Measurements from ENCODE around the gene RAD23A. TPM values are rescaled to one million over a fixed set of nuclear protein-coding genes. Genes with fewer than 3 reads are reported as not detected.
A peak's percentile ranks its signal among the peaks of the same experiment; 100 is the strongest.

RAD23A gene
- total and polyA plus RNA-seq, 4 donors = 79.7 to 186 (median 117) TPM

DNA sequence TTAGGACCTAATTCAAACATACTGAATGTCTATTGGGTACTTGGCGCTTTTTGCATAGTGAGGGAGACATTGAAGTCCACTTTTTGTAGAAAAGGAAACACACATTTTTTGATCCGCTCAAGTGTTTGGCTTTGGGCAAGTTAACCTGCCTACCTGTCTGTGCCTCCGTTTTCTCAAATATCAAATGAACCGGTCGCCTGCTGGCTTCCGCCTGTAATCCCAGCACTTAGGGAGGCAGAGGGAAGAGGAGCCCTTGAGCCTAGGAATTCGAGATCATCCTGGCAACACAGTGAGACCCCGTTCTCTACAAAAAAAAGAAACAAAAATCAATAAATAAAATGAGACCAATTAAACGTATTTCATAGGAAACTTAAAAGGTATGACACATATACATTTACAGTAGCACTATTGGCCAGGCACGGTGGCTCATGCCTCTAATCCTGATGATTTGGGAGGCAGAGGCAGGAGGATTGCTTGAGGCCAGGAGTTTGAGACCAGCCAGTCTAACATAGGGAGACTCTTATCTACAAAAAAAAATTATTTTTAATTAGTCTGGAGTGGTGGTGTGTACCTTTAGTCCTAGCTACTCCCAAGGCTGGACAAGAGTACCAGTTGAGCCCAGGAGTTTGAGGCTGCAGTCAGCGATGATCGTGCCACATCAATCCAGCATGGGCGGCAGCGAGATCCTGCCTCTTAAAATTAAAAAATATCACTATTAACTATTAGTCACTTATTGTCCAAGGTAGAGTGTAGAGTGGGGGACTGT is 1.3 kb downstream of the RAD23A start:
- 65 to 74% methylated on average over 14 of the region's 14 CpGs for WGBS, 2 donors

DNA sequence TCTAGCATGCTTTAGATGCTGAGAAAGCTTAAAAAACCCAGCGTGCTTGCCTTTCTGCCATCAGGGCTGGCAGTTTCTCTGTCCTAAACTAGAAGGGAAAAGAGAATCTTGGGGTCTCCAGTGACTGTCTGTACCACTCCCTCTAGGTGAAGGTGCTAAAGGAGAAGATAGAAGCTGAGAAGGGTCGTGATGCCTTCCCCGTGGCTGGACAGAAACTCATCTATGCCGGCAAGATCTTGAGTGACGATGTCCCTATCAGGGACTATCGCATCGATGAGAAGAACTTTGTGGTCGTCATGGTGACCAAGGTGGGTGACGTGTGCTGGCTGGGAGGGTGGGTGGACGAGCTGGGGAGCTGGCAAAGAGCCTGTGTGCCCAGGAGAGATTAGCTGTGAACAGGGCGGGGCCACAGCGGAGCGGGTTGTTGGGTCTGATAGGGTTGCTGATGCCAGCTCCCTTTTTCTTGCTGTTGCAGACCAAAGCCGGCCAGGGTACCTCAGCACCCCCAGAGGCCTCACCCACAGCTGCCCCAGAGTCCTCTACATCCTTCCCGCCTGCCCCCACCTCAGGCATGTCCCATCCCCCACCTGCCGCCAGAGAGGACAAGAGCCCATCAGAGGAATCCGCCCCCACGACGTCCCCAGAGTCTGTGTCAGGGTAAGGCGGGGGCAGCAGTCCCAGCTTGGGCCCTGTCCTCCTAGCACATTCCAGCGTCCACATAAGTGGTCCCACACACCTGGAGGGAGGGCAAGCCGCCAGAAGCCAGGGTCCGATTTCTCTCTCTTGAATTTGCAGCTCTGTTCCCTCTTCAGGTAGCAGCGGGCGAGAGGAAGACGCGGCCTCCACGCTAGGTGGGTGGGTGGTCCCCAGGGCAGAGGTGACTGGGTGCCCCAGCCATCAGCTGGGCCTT is 2.3 kb downstream of the RAD23A start:
- Histone ChIP-seq H3K9me3 (ENCODE audit: control insufficient read depth in 4 of 4, insufficient read depth in 3 of 4, low read length in 3 of 4) (no peaks in the 10 kb centered on the region), H3K4me1 (ENCODE audit: control insufficient read depth in 5 of 5, insufficient read depth in 5 of 5, low read length in 5 of 5) (peaks cover 0 to 24% (median 7%) of the 10 kb centered on the region in 5 donors), H3K4me3 (no peak overlapping the region), H3K27me3 (ENCODE audit: control insufficient read depth in 3 of 3, insufficient read depth in 3 of 3, low read length in 2 of 3) (no peaks in the 10 kb centered on the region), H3K27ac (ENCODE audit: low read depth in 1 of 2, low read length in 1 of 2) (no peak overlapping the region), H3K36me3 (ENCODE audit: control insufficient read depth in 4 of 4, insufficient read depth in 4 of 4, low read length in 4 of 4) (peaks cover 27 to 49% (median 44%) of the 10 kb centered on the region in 4 donors), H3K9ac (ENCODE audit: insufficient read depth in 1 of 2, low read length in 2 of 2) (peak overlapping the region in 1 of 2 donors; percentile 27)
- TF ChIP-seq, protein P1, sequence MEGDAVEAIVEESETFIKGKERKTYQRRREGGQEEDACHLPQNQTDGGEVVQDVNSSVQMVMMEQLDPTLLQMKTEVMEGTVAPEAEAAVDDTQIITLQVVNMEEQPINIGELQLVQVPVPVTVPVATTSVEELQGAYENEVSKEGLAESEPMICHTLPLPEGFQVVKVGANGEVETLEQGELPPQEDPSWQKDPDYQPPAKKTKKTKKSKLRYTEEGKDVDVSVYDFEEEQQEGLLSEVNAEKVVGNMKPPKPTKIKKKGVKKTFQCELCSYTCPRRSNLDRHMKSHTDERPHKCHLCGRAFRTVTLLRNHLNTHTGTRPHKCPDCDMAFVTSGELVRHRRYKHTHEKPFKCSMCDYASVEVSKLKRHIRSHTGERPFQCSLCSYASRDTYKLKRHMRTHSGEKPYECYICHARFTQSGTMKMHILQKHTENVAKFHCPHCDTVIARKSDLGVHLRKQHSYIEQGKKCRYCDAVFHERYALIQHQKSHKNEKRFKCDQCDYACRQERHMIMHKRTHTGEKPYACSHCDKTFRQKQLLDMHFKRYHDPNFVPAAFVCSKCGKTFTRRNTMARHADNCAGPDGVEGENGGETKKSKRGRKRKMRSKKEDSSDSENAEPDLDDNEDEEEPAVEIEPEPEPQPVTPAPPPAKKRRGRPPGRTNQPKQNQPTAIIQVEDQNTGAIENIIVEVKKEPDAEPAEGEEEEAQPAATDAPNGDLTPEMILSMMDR (IDR thresholded peaks at IDR 0.05; ENCODE audit: control extremely low read depth, extremely low read depth) = no peak
- no peak for DNase-seq
- no peak for ATAC-seq (ENCODE audit: insufficient read depth, low FRiP score)
- WGBS, 2 donors = 88 to 89% methylated on average over 27 to 28 of the region's 28 CpGs

More for the DNA sequence above, 1.3 kb downstream of the RAD23A start:
- peak overlapping the region; percentile 42 to 72 for H3K9ac ChIP-seq (ENCODE audit: insufficient read depth in 1 of 2, low read length in 2 of 2)
- H3K27ac ChIP-seq (ENCODE audit: low read depth in 1 of 2, low read length in 1 of 2) = peak overlapping the region in 1 of 2 donors; percentile 95
- H3K36me3 ChIP-seq (ENCODE audit: control insufficient read depth in 4 of 4, insufficient read depth in 4 of 4, low read length in 4 of 4) = peaks cover 27 to 50% (median 42%) of the 10 kb centered on the region in 4 donors
- H3K9me3 ChIP-seq (ENCODE audit: control insufficient read depth in 4 of 4, insufficient read depth in 3 of 4, low read length in 3 of 4) = no peaks in the 10 kb centered on the region
- peaks cover 0 to 14% (median 7%) of the 10 kb centered on the region in 5 donors for H3K4me1 ChIP-seq (ENCODE audit: control insufficient read depth in 5 of 5, insufficient read depth in 5 of 5, low read length in 5 of 5)
- ATAC-seq (ENCODE audit: insufficient read depth, low FRiP score) = no peak
- DNase-seq = no peak
- TF ChIP-seq, protein P1 (IDR thresholded peaks at IDR 0.05; ENCODE audit: control extremely low read depth, extremely low read depth) = no peak
- no peaks in the 10 kb centered on the region for H3K27me3 ChIP-seq (ENCODE audit: control insufficient read depth in 3 of 3, insufficient read depth in 3 of 3, low read length in 2 of 3)
- peak overlapping the region; percentile 85 for H3K4me3 ChIP-seq

DNA sequence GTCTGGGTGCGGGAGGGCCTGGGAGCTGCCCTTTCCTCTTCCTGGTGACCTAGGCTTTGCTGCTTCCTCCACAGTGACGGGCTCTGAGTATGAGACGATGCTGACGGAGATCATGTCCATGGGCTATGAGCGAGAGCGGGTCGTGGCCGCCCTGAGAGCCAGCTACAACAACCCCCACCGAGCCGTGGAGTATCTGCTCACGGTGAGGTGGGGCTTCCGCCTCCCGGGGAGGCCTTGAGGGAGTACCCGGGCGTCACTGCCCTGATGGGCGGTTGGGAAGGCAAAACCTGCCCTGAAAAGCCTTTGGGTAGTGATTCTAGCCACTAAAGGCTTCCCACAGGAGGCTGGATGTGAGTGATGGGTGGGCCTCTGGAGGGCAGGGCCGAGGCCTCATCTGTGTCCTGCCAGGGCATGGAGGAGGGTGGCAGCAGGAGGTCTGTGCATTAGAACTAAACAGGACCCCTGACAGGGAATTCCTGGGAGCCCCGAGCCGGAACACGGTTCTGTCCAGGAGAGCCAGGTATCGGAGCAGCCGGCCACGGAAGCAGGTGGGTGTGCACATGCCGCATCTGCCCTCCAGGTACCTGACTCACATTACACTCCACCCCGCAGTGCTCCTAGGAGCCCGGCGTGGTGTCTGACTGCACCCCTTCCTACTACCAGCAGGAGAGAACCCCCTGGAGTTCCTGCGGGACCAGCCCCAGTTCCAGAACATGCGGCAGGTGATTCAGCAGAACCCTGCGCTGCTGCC is 3.1 kb downstream of the RAD23A start:
- Histone ChIP-seq H3K27ac (ENCODE audit: low read depth in 1 of 2, low read length in 1 of 2) (no peak overlapping the region), H3K4me1 (ENCODE audit: control insufficient read depth in 5 of 5, insufficient read depth in 5 of 5, low read length in 5 of 5) (peaks cover 0 to 32% (median 10%) of the 10 kb centered on the region in 5 donors)

More for the DNA sequence above, 3.1 kb downstream of the RAD23A start:
- Histone ChIP-seq H3K36me3 (ENCODE audit: control insufficient read depth in 4 of 4, insufficient read depth in 4 of 4, low read length in 4 of 4) (peaks cover 22 to 49% (median 37%) of the 10 kb centered on the region in 4 donors), H3K9ac (ENCODE audit: insufficient read depth in 1 of 2, low read length in 2 of 2) (no peak overlapping the region), H3K27me3 (ENCODE audit: control insufficient read depth in 3 of 3, insufficient read depth in 3 of 3, low read length in 2 of 3) (no peaks in the 10 kb centered on the region), H3K4me3 (no peak overlapping the region), H3K9me3 (ENCODE audit: control insufficient read depth in 4 of 4, insufficient read depth in 3 of 4, low read length in 3 of 4) (no peaks in the 10 kb centered on the region)
- no peak for ATAC-seq (ENCODE audit: insufficient read depth, low FRiP score)
- WGBS, 2 donors = 95% methylated on average over 29 to 30 of the region's 30 CpGs
- no peak for DNase-seq
- TF ChIP-seq, protein P1 (IDR thresholded peaks at IDR 0.05; ENCODE audit: control extremely low read depth, extremely low read depth) = no peak
